NCI-H2227 (cell line): Measurements from ENCODE around the gene OXTR.

ENCODE experiments used
- DNase-seq: peaks from one replicate; lab custom pipeline; 2025; ENCODE audit not compliant: unreplicated experiment; lab: John Stamatoyannopoulos, UW

Gene OXTR

DNA sequence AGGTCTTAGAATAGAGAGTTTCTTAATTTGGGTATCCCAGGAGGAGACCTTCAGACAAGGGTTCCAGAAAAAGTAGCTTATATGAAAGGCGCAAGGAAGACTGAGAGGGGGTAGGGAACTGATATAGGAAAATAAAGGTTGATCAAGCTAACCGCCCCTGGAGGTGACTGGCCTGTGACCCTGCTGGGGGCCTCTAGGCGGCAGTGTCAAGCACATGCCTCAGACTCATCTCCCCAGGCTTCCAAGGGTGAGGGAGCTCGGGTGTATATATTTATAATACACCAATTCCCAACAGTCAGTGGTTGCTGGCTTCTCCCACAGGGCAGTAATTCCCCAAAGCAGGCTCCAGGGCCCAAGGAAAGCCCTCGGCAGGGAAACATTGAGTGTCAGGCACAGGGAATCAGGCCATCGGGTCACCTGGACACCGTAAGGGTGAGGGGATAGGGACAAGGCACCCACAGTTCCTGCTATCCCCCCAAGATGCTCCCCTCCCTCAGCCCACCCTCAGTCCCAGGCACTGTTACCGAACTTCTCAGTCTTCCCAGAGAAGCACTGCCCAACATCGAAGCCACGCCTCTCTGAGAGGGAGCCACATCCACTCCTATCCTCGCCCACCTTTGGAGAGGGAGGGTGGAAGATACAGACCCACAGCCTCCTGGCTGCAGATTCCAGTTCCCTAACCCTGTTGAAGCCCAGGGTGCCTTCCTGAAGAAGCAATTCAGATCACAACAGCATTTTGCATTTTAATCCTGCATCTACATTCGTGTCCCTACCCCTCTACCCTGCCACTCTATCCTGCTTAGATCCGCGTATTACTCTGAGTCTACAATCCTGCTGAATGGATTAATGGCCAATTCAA is 55.3 kb downstream of the OXTR start:
- DNase-seq, result no peak

DNA sequence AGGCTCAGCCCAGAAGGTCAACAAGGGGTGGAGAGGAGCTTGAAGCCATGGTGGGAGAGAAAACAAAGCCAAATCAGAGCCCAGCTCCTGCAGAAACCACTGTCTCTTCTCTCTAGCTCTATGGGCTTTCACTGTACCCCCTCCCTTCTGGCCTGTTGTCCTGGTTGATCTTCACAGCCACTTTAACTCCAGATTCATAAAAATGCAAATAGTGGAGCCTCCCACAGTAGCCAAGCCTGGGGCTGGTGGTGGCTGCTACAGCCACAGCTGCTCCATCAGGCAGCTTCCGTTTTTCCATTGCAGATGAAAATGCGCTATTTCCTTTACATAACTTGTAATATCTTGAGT is 56.5 kb downstream of the OXTR start:
- DNase-seq, result no peak

DNA sequence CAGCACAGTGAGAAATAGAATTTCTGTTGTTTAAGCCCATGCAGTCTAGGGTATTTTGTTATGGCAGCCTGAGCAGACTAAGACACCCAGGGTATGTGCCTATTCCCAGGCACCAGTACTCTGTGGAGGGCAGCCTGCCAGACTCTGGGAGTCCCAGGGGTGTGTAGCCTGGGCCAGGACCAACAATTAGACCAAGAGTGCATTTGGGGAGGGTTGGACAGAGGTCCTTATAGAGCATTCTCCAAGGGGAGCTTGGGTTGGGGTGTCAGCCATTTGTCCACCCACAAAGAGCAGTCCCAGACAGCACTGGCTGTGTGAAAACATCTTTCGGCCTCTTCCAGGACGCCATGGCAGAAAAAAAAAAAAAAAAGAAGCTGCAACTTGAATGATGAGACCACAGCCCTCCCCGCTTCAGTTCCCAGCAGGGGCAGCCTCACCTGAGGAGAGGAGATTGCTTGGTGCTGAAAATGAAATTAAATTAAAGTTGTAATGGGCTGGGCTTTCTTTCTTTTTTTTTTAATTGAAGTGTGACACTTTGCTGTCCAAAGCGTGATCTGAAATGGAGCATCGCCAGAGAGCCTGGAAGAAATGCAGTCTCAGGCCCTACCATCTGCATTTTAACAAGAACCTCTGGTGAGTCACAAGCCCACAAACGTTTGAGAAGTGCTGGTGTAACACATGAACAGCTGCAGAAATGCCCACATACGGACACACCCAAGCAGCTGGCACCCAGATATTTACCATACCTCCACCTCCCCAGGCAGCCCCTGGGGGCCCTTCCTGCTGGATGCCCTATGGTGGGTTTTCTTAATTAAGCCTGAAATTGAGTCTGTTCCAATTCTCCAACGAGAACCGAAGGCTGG is 57.1 kb downstream of the OXTR start:
- no peak for DNase-seq

DNA sequence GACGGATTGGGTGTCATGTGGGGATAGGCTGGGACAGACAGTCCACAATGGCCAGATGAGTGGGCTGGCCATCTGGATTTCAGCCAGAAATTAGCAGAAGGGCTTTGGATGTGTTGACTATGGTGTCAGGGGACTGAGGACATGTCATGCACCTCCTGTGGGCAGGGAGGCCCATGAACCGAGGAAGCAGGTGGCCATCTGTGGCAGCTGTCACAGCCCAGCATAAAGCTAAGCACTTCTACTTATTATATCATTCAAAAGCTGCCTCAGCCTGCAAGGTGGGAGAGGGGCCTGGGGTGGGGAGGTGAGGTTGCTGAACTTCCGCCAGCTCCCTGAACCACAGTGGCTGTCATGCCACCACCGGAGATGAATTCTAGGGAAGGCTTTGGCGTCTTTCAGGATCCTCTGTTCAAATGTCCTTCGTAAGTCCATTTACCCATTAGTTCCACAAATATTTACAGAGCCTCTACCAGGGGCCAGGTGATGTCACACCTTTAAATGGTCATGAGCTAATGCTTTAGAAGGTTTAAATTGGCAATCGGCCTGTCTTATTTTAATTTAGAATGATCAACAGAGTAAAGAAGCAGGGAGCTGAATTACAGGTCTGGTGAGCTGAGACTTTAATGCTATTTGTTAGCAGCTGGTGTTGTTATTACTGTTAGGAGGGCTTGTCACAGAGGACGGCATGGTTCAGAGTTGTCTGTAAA is 59.5 kb downstream of the OXTR start:
- DNase-seq, result no peak

GRCh38 chr3:8709287-8709686 is 60.1 kb downstream of the OXTR start:
- no peak for DNase-seq

DNA sequence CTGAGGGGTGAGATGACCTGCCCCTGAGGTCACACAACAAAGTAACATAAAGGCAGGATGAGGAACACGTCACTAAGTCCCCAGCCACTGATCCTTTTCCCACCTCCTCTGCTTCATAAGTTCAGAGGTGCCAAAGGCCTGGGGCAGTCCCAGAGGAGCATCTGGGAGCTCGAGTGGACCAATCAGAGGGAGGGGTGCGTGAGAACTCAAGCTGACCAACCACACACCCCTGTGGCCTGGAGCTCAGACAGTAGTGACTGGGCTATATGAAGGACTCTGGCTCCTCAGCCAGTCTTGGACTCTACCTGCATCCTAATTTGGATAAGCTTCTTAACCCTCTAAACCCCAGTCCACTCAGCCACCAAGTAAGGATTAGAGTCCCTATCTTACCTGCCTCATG is 63.8 kb downstream of the OXTR start:
- DNase-seq, result no peak

GRCh38 chr3:8702560-8702959 is 66.9 kb downstream of the OXTR start:
- DNase-seq, result no peak
